ENCODE results near the gene NEK3. TPM values are rescaled to one million over a fixed set of nuclear protein-coding genes. Genes with fewer than 3 reads are reported as not detected.

The NEK3 gene
- total and polyA plus RNA-seq, 2 donors (not counting 1 experiment from before 2014, with no cell fraction given) = 12.7 to 20.8 TPM

DNA sequence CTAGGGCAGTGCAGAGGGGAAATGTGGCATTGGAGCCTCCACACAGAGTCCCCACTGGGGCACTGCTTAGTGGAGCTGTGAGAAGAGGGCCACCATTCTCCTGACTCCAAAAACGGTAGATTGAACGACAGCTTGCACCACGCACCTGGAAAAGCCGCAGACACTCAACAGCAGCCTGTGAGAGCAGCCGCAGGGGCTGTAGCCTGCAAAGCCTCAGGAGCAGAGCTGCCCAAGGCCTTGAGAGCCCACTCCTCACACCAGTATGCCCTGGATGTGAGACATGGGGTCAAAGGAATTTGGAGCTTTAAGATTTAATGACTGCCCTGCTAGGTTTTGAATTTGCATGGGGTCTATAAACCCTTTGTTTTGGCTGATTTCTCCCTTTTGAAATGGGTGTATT is 62.2 kb downstream of the NEK3 start:
- Histone ChIP-seq H3K9me3 (ENCODE audit: control insufficient read depth, insufficient read depth, low read depth, low read length) (no peaks in the 10 kb centered on the region), H3K36me3 (ENCODE audit: control insufficient read depth, insufficient read depth, low read length) (no peaks in the 10 kb centered on the region), H3K4me3 (replicated peaks in 1 of 4; ENCODE audit: control extremely low read depth in 1 of 4, insufficient read depth in 1 of 4, low read depth in 3 of 4, low read length in 4 of 4) (no peak overlapping the region), H3K79me2 (ENCODE audit: control insufficient read depth, insufficient read depth, low read length) (no peaks in the 10 kb centered on the region), H3K4me1 (ENCODE audit: control insufficient read depth, extremely low read depth, insufficient read depth, low read length) (no peaks in the 10 kb centered on the region), H4K20me1 (ENCODE audit: control insufficient read depth, extremely low read depth, insufficient read depth, low read length) (no peaks in the 10 kb centered on the region), H3K9ac (ENCODE audit: insufficient read depth, low read length) (no peak overlapping the region), H3K4me2 (ENCODE audit: extremely low read depth, insufficient read depth, low read length) (no peak overlapping the region), H2AFZ (ENCODE audit: low read length) (no peak overlapping the region), H3K27ac (ENCODE audit: insufficient read depth, low read length) (no peak overlapping the region), H3K27me3 (ENCODE audit: control insufficient read depth, insufficient read depth, low read length) (no peaks in the 10 kb centered on the region)
- DNase-seq (ENCODE audit: low read depth in 2 of 2) = no peak
- no peak for TF ChIP-seq EZH2 (IDR thresholded peaks at IDR 0.05; ENCODE audit: low read length, missing control alignments)
- TF ChIP-seq, protein P1, sequence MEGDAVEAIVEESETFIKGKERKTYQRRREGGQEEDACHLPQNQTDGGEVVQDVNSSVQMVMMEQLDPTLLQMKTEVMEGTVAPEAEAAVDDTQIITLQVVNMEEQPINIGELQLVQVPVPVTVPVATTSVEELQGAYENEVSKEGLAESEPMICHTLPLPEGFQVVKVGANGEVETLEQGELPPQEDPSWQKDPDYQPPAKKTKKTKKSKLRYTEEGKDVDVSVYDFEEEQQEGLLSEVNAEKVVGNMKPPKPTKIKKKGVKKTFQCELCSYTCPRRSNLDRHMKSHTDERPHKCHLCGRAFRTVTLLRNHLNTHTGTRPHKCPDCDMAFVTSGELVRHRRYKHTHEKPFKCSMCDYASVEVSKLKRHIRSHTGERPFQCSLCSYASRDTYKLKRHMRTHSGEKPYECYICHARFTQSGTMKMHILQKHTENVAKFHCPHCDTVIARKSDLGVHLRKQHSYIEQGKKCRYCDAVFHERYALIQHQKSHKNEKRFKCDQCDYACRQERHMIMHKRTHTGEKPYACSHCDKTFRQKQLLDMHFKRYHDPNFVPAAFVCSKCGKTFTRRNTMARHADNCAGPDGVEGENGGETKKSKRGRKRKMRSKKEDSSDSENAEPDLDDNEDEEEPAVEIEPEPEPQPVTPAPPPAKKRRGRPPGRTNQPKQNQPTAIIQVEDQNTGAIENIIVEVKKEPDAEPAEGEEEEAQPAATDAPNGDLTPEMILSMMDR (conservative IDR thresholded peaks at IDR 0.05 in 1 of 2, IDR thresholded peaks at IDR 0.05 in 1 of 2; ENCODE audit: low read depth in 1 of 2, low read length in 2 of 2) = no peak

DNA sequence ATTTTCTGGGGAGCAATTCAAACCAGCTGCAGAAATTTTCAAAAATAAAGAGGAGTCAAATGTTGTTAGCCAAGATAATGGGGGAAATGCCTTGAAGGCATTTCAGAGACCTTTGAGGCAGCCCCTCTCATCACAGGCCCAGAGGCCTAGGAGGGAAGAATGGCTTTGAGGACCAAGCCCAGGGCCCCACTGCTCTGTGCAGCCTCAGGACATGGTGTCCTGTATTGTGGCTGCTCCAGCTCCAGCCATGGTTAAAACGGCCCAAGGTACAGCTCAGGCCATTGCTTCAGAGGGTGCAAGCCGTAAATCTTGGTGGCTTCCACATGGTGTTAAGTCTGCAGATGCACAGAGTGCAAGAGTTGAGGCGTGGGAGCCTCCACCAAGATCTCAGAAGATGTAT is 62.6 kb downstream of the NEK3 start:
- H3K27me3 ChIP-seq (ENCODE audit: control insufficient read depth, insufficient read depth, low read length) = no peaks in the 10 kb centered on the region
- no peak overlapping the region for H3K9ac ChIP-seq (ENCODE audit: insufficient read depth, low read length)
- no peak for TF ChIP-seq EZH2 (IDR thresholded peaks at IDR 0.05; ENCODE audit: low read length, missing control alignments)
- TF ChIP-seq, protein P1 (conservative IDR thresholded peaks at IDR 0.05 in 1 of 2, IDR thresholded peaks at IDR 0.05 in 1 of 2; ENCODE audit: low read depth in 1 of 2, low read length in 2 of 2) = no peak
- H3K9me3 ChIP-seq (ENCODE audit: control insufficient read depth, insufficient read depth, low read depth, low read length) = no peaks in the 10 kb centered on the region
- no peaks in the 10 kb centered on the region for H3K79me2 ChIP-seq (ENCODE audit: control insufficient read depth, insufficient read depth, low read length)
- H4K20me1 ChIP-seq (ENCODE audit: control insufficient read depth, extremely low read depth, insufficient read depth, low read length) = no peaks in the 10 kb centered on the region
- H3K4me1 ChIP-seq (ENCODE audit: control insufficient read depth, extremely low read depth, insufficient read depth, low read length) = no peaks in the 10 kb centered on the region
- no peak for DNase-seq (ENCODE audit: low read depth in 2 of 2)
- H3K4me3 ChIP-seq (replicated peaks in 1 of 4; ENCODE audit: control extremely low read depth in 1 of 4, insufficient read depth in 1 of 4, low read depth in 3 of 4, low read length in 4 of 4) = no peak overlapping the region
- H2AFZ ChIP-seq (ENCODE audit: low read length) = no peak overlapping the region
- no peaks in the 10 kb centered on the region for H3K36me3 ChIP-seq (ENCODE audit: control insufficient read depth, insufficient read depth, low read length)
- no peak overlapping the region for H3K4me2 ChIP-seq (ENCODE audit: extremely low read depth, insufficient read depth, low read length)
- H3K27ac ChIP-seq (ENCODE audit: insufficient read depth, low read length) = no peak overlapping the region

DNA sequence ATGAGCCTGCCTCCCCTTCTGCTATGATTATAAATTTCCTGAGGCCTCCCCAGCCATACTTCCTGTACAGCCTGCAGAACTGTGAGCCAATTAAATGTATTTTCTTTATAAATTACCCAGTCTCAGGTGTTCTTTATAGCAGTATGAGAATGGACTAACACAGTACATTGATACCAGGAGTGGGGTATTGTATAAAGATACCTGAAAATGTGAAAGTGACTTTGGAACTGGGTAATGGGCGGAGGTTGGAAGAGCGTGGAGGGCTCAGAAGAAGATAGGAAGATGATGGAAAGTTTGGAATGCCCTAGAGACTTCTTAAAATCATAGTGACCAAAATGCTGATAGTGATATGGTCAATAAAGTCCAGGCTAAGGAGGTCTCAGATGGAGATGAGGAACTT is 63.3 kb downstream of the NEK3 start:
- Histone ChIP-seq H3K9ac (ENCODE audit: insufficient read depth, low read length) (no peak overlapping the region), H4K20me1 (ENCODE audit: control insufficient read depth, extremely low read depth, insufficient read depth, low read length) (no peaks in the 10 kb centered on the region), H3K27me3 (ENCODE audit: control insufficient read depth, insufficient read depth, low read length) (no peaks in the 10 kb centered on the region), H2AFZ (ENCODE audit: low read length) (no peak overlapping the region), H3K4me1 (ENCODE audit: control insufficient read depth, extremely low read depth, insufficient read depth, low read length) (no peaks in the 10 kb centered on the region), H3K4me3 (replicated peaks in 1 of 4; ENCODE audit: control extremely low read depth in 1 of 4, insufficient read depth in 1 of 4, low read depth in 3 of 4, low read length in 4 of 4) (no peak overlapping the region), H3K4me2 (ENCODE audit: extremely low read depth, insufficient read depth, low read length) (no peak overlapping the region), H3K9me3 (ENCODE audit: control insufficient read depth, insufficient read depth, low read depth, low read length) (no peaks in the 10 kb centered on the region), H3K27ac (ENCODE audit: insufficient read depth, low read length) (no peak overlapping the region), H3K79me2 (ENCODE audit: control insufficient read depth, insufficient read depth, low read length) (no peaks in the 10 kb centered on the region), H3K36me3 (ENCODE audit: control insufficient read depth, insufficient read depth, low read length) (no peaks in the 10 kb centered on the region)
- TF ChIP-seq, protein P1 (conservative IDR thresholded peaks at IDR 0.05 in 1 of 2, IDR thresholded peaks at IDR 0.05 in 1 of 2; ENCODE audit: low read depth in 1 of 2, low read length in 2 of 2) = no peak
- TF ChIP-seq EZH2 (IDR thresholded peaks at IDR 0.05; ENCODE audit: low read length, missing control alignments) = no peak
- DNase-seq (ENCODE audit: low read depth in 2 of 2) = no peak

All from fibroblast of lung (primary cell).